ENCODE data around the gene FOXL3. TPM values are rescaled to one million over a fixed set of nuclear protein-coding genes. Genes with fewer than 3 reads are reported as not detected.

The FOXL3 gene
- total and polyA plus RNA-seq, 2 experiments from 2014 or later, result not detected

GRCh38 chr7:257647-257992 is 32.4 kb upstream of the FOXL3 start:
- H3K4me1 ChIP-seq (ENCODE audit: insufficient read depth), result no peaks in the 10 kb centered on the region
- no peaks in the 10 kb centered on the region for H4K20me1 ChIP-seq (replicated peaks; ENCODE audit: insufficient read depth)
- H3K4me1 Mint-ChIP-seq, result no peaks in the 10 kb centered on the region; the same call in 2 of the 3 replicates
- H3K4me3 ChIP-seq, result no peak overlapping the region
- H3K4me2 ChIP-seq, result no peak overlapping the region
- H3K9me3 Mint-ChIP-seq, result peaks cover 90% of the 10 kb centered on the region
- no peak overlapping the region for H3K4me3 Mint-ChIP-seq
- no peak for TF ChIP-seq REST (IDR thresholded peaks at IDR 0.05; ENCODE audit: unreplicated experiment)
- TF ChIP-seq JUNB (IDR thresholded peaks at IDR 0.05; ENCODE audit: unreplicated experiment), result no peak
- no peak for TF ChIP-seq CREB1 (CRISPR knock-in tag; IDR thresholded peaks at IDR 0.05; ENCODE audit: low read depth)
- peaks cover 6% of the 10 kb centered on the region; the same call in 1 of the 2 replicates for H3F3A ChIP-seq (replicated peaks; ENCODE audit: low read depth)
- ATAC-seq, result no peak
- no peak for DNase-seq (ENCODE audit: low spot score)
- peaks cover 97% of the 10 kb centered on the region for H3K36me3 Mint-ChIP-seq (ENCODE audit: low read depth)
- no peak overlapping the region for H3K27ac ChIP-seq (ENCODE audit: low read depth)
- no peaks in the 10 kb centered on the region for H3K79me2 ChIP-seq (replicated peaks; ENCODE audit: insufficient read depth)
- H3K36me3 ChIP-seq (ENCODE audit: insufficient read depth), result peaks cover 10% of the 10 kb centered on the region; the same call in 1 of the 2 replicates
- H3K27me3 ChIP-seq (ENCODE audit: insufficient read depth), result no peaks in the 10 kb centered on the region
- H3K27ac Mint-ChIP-seq, result no peak overlapping the region
- H3K27me3 Mint-ChIP-seq (ENCODE audit: insufficient read depth, low read depth, poor library complexity), result peaks cover 39% of the 10 kb centered on the region
- H3K9me2 ChIP-seq (ENCODE audit: insufficient read depth), result no peaks in the 10 kb centered on the region
- H2AFZ ChIP-seq, result no peak overlapping the region

GRCh38 chr7:258476-259190 is 31.3 kb upstream of the FOXL3 start:
- Histone ChIP-seq H3K36me3 (ENCODE audit: insufficient read depth) (peaks cover 10% of the 10 kb centered on the region; the same call in 1 of the 2 replicates), H3K4me2 (no peak overlapping the region), H3K4me3 (no peak overlapping the region), H3K4me1 (ENCODE audit: insufficient read depth) (no peaks in the 10 kb centered on the region), H2AFZ (no peak overlapping the region), H3K79me2 (replicated peaks; ENCODE audit: insufficient read depth) (no peaks in the 10 kb centered on the region), H4K20me1 (replicated peaks; ENCODE audit: insufficient read depth) (no peaks in the 10 kb centered on the region), H3F3A (replicated peaks; ENCODE audit: low read depth) (peaks cover 7% of the 10 kb centered on the region; the same call in 1 of the 2 replicates), H3K27me3 (ENCODE audit: insufficient read depth) (no peaks in the 10 kb centered on the region), H3K27ac (ENCODE audit: low read depth) (no peak overlapping the region), H3K9me2 (ENCODE audit: insufficient read depth) (no peaks in the 10 kb centered on the region)
- DNase-seq (ENCODE audit: low spot score), result no peak
- Mint-ChIP-seq H3K36me3 (ENCODE audit: low read depth) (peaks cover 89% of the 10 kb centered on the region), H3K4me3 (no peak overlapping the region), H3K9me3 (peaks cover 85% of the 10 kb centered on the region), H3K4me1 (no peaks in the 10 kb centered on the region; the same call in 2 of the 3 replicates), H3K27ac (no peak overlapping the region), H3K27me3 (ENCODE audit: insufficient read depth, low read depth, poor library complexity) (peaks cover 40% of the 10 kb centered on the region)
- no peak for ATAC-seq
- TF ChIP-seq CREB1 (CRISPR knock-in tag; IDR thresholded peaks at IDR 0.05; ENCODE audit: low read depth) (no peak), ZNF331 (CRISPR knock-in tag; IDR thresholded peaks at IDR 0.05; ENCODE audit: low read depth) (no peak), POLR2AphosphoS5 (IDR thresholded peaks at IDR 0.05; ENCODE audit: low read depth) (no peak), REST (IDR thresholded peaks at IDR 0.05; ENCODE audit: unreplicated experiment) (no peak), ZNF462 (CRISPR knock-in tag; IDR thresholded peaks at IDR 0.05) (no peak), EZH2phosphoT487 (IDR thresholded peaks at IDR 0.05; ENCODE audit: unreplicated experiment) (no peak)

All from GM23338 (cell line).